GM12878 (cell line): Measurements from ENCODE around the gene C1QTNF1. TPM values are rescaled to one million over a fixed set of nuclear protein-coding genes. Genes with fewer than 3 reads are reported as not detected.

Experiments used
- ATAC-seq: fragments of 200-7000 bp; cut with Tn5 transposase; 3 replicates; pipeline ENCODE4 v1.9.1; 2020; ENCODE audit warnings: mild to moderate bottlenecking, moderate library complexity
- BruUV-seq: library from RNA; stranded (reverse); fragments of 400-500 nt; replicated peaks from 2 replicates; lab custom pipeline; 2021; lab: Mats Ljungman, UMichigan
- CTCF ChIA-PET: fragments of 300-600 bp; sonication (Branson Sonifier 250); formaldehyde crosslinking; extraction: SDS; loops from one replicate; lab custom pipeline; 2021; ENCODE audit warnings: inconsistent platforms; lab: Yijun Ruan, JAX
- POLR2A ChIA-PET: fragments of 350-600 bp; formaldehyde crosslinking; extraction: SDS; loops from one replicate; lab custom pipeline; 2021; ENCODE audit warnings: inconsistent platforms; lab: Charles Lee
- RAD21 ChIA-PET: fragments of 300-600 bp; sonication (Branson Sonifier 250); formaldehyde crosslinking; loops from one replicate; lab custom pipeline; 2023; ENCODE audit warnings: antibody characterized with exemption; ENCODE audit not compliant: unreplicated experiment; lab: Charles Lee
- SMC1A ChIA-PET: fragments of 300-600 bp; sonication (Branson Sonifier 250); formaldehyde crosslinking; loops from one replicate; lab custom pipeline; 2023; ENCODE audit not compliant: unreplicated experiment, uncharacterized antibody; lab: Charles Lee
- DNase-seq: peaks from one replicate; pipeline ENCODE4 v3.0.0-alpha.2; 2011; ENCODE audit warnings: low read depth, low spot score
- FAIRE-seq: peaks from 3 replicates; lab custom pipeline; 2011; peaks lifted over from hg19 to GRCh38; lab: Jason Lieb, UNC
- H2AFZ ChIP-seq: 2 replicates; pipeline ENCODE4 v1.6.0; 2011; ENCODE audit warnings: low read depth, low read length, control low read depth; ENCODE audit not compliant: control insufficient read depth
- H3K27ac ChIP-seq: 2 replicates; pipeline ENCODE4 v1.5.1; 2011; ENCODE audit warnings: control low read depth; ENCODE audit not compliant: control insufficient read depth, insufficient read depth
- H3K27me3 ChIP-seq, 2 experiments: replicated peaks in 1 of 2; 2 replicates each; pipeline versions ENCODE4 v1.6.0 to v1.6.1; 2011; ENCODE audit warnings: low read length in 1 of 2; ENCODE audit not compliant: control insufficient read depth in 2 of 2, insufficient read depth in 2 of 2
- H3K36me3 ChIP-seq, 2 experiments: 2 replicates each; pipeline ENCODE4 v1.5.1; 2011; ENCODE audit warnings: low read length in 1 of 2; ENCODE audit not compliant: control insufficient read depth in 2 of 2, insufficient read depth in 2 of 2
- H3K4me1 ChIP-seq: 2 replicates; pipeline ENCODE4 v1.6.1; 2011; ENCODE audit warnings: mild to moderate bottlenecking, low read length, moderate library complexity, mixed read lengths; ENCODE audit not compliant: control insufficient read depth, insufficient read depth
- H3K4me2 ChIP-seq: 2 replicates; pipeline ENCODE4 v1.6.0; 2011; ENCODE audit warnings: control low read depth; ENCODE audit not compliant: control insufficient read depth, insufficient read depth
- H3K4me3 ChIP-seq: fragments of 200-600 bp; sonication (generic); 2 replicates; pipeline ENCODE4 v1.5.1; 2016
- H3K79me2 ChIP-seq: 2 replicates; pipeline ENCODE4 v1.6.0; 2011; ENCODE audit warnings: low read length; ENCODE audit not compliant: control insufficient read depth, insufficient read depth
- H3K9ac ChIP-seq: 2 replicates; pipeline ENCODE4 v1.8.0; 2011; ENCODE audit warnings: low read length, control low read depth, mixed read lengths; ENCODE audit not compliant: control insufficient read depth, insufficient read depth
- H3K9me3 ChIP-seq: replicated peaks from 3 replicates; pipeline ENCODE4 v1.5.1; 2011; ENCODE audit warnings: mild to moderate bottlenecking, low read length; ENCODE audit not compliant: control insufficient read depth, insufficient read depth
- H4K20me1 ChIP-seq: 2 replicates; pipeline ENCODE4 v1.6.0; 2011; ENCODE audit not compliant: control insufficient read depth, insufficient read depth
- CBFB ChIP-seq: IDR thresholded peaks from 2 replicates; pipeline ENCODE4 v1.6.1; 2016; ENCODE audit warnings: antibody characterized with exemption, low read depth
- CREM ChIP-seq: IDR thresholded peaks from 2 replicates; pipeline ENCODE4 v1.6.1; 2014; ENCODE audit warnings: antibody characterized with exemption, low read depth
- DPF2 ChIP-seq: fragments of 450-650 bp; IDR thresholded peaks from 2 replicates; pipeline ENCODE4 v1.6.1; 2017; ENCODE audit warnings: mild to moderate bottlenecking
- E4F1 ChIP-seq: fragments of 450-650 bp; IDR thresholded peaks from 2 replicates; pipeline ENCODE4 v1.6.1; 2018; ENCODE audit warnings: borderline replicate concordance, mild to moderate bottlenecking; ENCODE audit not compliant: partially characterized antibody
- HCFC1 ChIP-seq: fragments of 150-350 bp; IDR thresholded peaks from 2 replicates; pipeline ENCODE4 v1.6.1; 2014; ENCODE audit warnings: low read length
- MEF2A ChIP-seq: IDR thresholded peaks from 2 replicates; pipeline ENCODE4 v1.6.1; 2011; ENCODE audit warnings: low read depth, mild to moderate bottlenecking, low read length, moderate library complexity; ENCODE audit not compliant: insufficient read depth
- MXI1 ChIP-seq: fragments of 150-350 bp; IDR thresholded peaks from 2 replicates; pipeline ENCODE4 v1.6.1; 2011; ENCODE audit warnings: low read depth, mild to moderate bottlenecking, inconsistent platforms, low read length, improper control_type of control experiment
- NBN ChIP-seq: fragments of 450-650 bp; IDR thresholded peaks from 2 replicates; pipeline ENCODE4 v1.6.1; 2016
- NFYB ChIP-seq: IDR thresholded peaks from 2 replicates; pipeline ENCODE4 v1.6.1; 2011; ENCODE audit warnings: low read depth, mild to moderate bottlenecking, low read length, improper control_type of control experiment, moderate library complexity; ENCODE audit not compliant: insufficient read depth
- NRF1 ChIP-seq: conservative IDR thresholded peaks from 2 replicates; pipeline ENCODE4 v1.6.1; 2011; ENCODE audit warnings: mild to moderate bottlenecking, low read depth, low read length, improper control_type of control experiment
- PRDM15 ChIP-seq: fragments of 450-650 bp; formaldehyde crosslinking; IDR thresholded peaks from 2 replicates; pipeline ENCODE4 v1.4.0; 2020; ENCODE audit warnings: mild to moderate bottlenecking, moderate library complexity
- YY1 ChIP-seq: IDR thresholded peaks from 2 replicates; pipeline ENCODE4 v1.6.1; 2011; ENCODE audit warnings: low read depth, mild to moderate bottlenecking, low read length
- ZBED1 ChIP-seq: IDR thresholded peaks from 2 replicates; pipeline ENCODE4 v1.6.1; 2016; ENCODE audit warnings: borderline replicate concordance
- ZNF207 ChIP-seq: fragments of 450-650 bp; IDR thresholded peaks from 2 replicates; pipeline ENCODE4 v1.6.1; 2014; ENCODE audit warnings: antibody characterized with exemption, mild to moderate bottlenecking, borderline replicate concordance
- ZNF687 ChIP-seq: fragments of 450-650 bp; IDR thresholded peaks from 2 replicates; pipeline ENCODE4 v1.6.1; 2017; ENCODE audit warnings: mild to moderate bottlenecking, moderate library complexity
- WGBS: methylation state at CpG from one replicate; pipeline ENCODE4 v1.1.6; 2016; ENCODE audit warnings: low lambda C conversion rate; ENCODE audit not compliant: insufficient replicate concordance, insufficient coverage; ENCODE audit errors: missing lambda C conversion rate; 5-methylcytosine and 5-hydroxymethylcytosine counted together
- in situ Hi-C: fragments of 300-500 bp; cut with MboI; formaldehyde crosslinking; loops from 9 replicates; pipeline ENCODE4 v1.14.3; 2018; ENCODE audit warnings: mixed read lengths
- intact Hi-C: fragments of 100-400 bp; cut with micrococcal nuclease; formaldehyde crosslinking; loops from one replicate; pipeline ENCODE4 v1.14.2; 2022; ENCODE audit not compliant: unreplicated experiment
- polyA plus RNA-seq, 11 experiments: library from polyadenylated mRNA; depleted of rRNA in 4 of 11; unstranded in 6 of 11; stranded (reverse) in 5 of 11; fragments of >200 nt; fragmentation: Nextera tagmentation in 4 of 11; fragmentation: Illumina TruSeq in 1 of 11; extraction: Ambion mirVana in 4 of 11; extraction: Trizol in 1 of 11; gene quantifications; 1 replicate in 1 of 11; 2 replicates in 10 of 11; pipeline versions ENCODE4 v1.2.1 to v1.2.3, GENCODE V29; 2011 to 2016; ENCODE audit warnings: inconsistent platforms in 2 of 11, missing spikeins in 2 of 11, low read depth in 1 of 11
- total RNA-seq, 4 experiments: library from RNA; depleted of rRNA in 3 of 4; stranded (reverse); fragments of >200 nt in 3 of 4; fragmentation: Illumina TruSeq in 1 of 4; extraction: Trizol in 1 of 4; gene quantifications; 2 replicates each; pipeline versions ENCODE4 v1.2.1 to v1.2.3, GENCODE V29; 2013 to 2021

The C1QTNF1 gene
- total and polyA plus RNA-seq, 10 of the 15 experiments (the other 5 are each of a cell fraction or from before 2014, with no cell fraction given), result 0.05 to 1.1 (median 0.15) TPM; not detected in 4

GRCh38 chr17:79053251-79053925, 29.4 kb downstream of the C1QTNF1 start:
- Histone ChIP-seq H3K27me3 (no peaks in the 10 kb centered on the region; a peak in 1 of 4 replicates), H3K9ac (no peak overlapping the region), H3K4me1 (no peaks in the 10 kb centered on the region; the same call in 1 of the 2 replicates), H3K79me2 (no peaks in the 10 kb centered on the region), H3K27ac (no peak overlapping the region), H3K36me3 (no peaks in the 10 kb centered on the region), H3K9me3 (no peaks in the 10 kb centered on the region; the same call in 2 of the 3 replicates), H2AFZ (no peak overlapping the region), H3K4me2 (no peak overlapping the region), H3K4me3 (no peak overlapping the region), H4K20me1 (no peaks in the 10 kb centered on the region)
- ChIA-PET POLR2A (no interaction called here), CTCF (interaction anchor here (0.6 to 1.7 kb wide), 3 partner anchors 8 to 31 kb away, joined by 3 to 8 read pairs (median 4); no protein-coding TSS in a partner anchor), RAD21 (no interaction called here), SMC1A (no interaction called here)
- no TSS peak for BruUV-seq
- FAIRE-seq, result no peak
- in situ Hi-C loops (no loop called here), intact Hi-C loops (no loop called here)
- WGBS, result 44% methylated on average over 2 of the region's 2 CpGs
- no peak for DNase-seq
- no peak for ATAC-seq
- TF ChIP-seq ZNF687 (no peak), ZNF207 (no peak), YY1 (no peak), ZBED1 (no peak), E4F1 (no peak), NBN (no peak), MEF2A (no peak), NFYB (no peak), HCFC1 (no peak), CBFB (no peak), MXI1 (no peak), DPF2 (no peak), PRDM15 (CRISPR knock-in tag) (no peak), CREM (no peak), NRF1 (no peak)
